OCI-LY1 (cell line): Measurements from ENCODE around the gene ST3GAL5.

ENCODE experiments used
- CTCF ChIP-seq: fragments of 200-600 bp; sonication (generic), shearing (Covaris generic); IDR thresholded peaks from 2 replicates; pipeline ENCODE4 v1.5.1; 2017; ENCODE audit warnings: mild to moderate bottlenecking, antibody characterized with exemption, low read length, moderate library complexity, mixed read lengths
- EZH2 ChIP-seq: fragments of 200-600 bp; sonication (generic), shearing (Covaris generic); IDR thresholded peaks from 2 replicates; pipeline ENCODE4 v1.8.0; 2017; ENCODE audit warnings: borderline replicate concordance, mixed run types, mild to moderate bottlenecking, antibody characterized with exemption, low read length, moderate library complexity, mixed read lengths

GRCh38 chr2:85893428-85894258 is 4.9 kb upstream of the ST3GAL5 start:
- TF ChIP-seq CTCF (no peak), EZH2 (no peak)
